NAMALWA (cell line): ENCODE results near the gene RNF144A.
A peak's percentile ranks its signal among the peaks of the same experiment; 100 is the strongest.
"Not testable (repeated sequence)": the region's sequence is repeated elsewhere in the genome, so short reads cannot be mapped to it uniquely, and the experiment has no call there.

Source experiments
- DNase-seq: peaks from one replicate; pipeline ENCODE4 v3.0.0-alpha.2; 2015; ENCODE audit warnings: low spot score

RNF144A gene

GRCh38 chr2:6917071-6917760 is at the start of gene RNF144A:
TSS of gene RNF144A (plus strand) at chr2:6917412. CDS start at chr2:6996927, 79,515 bp downstream.
- peak; percentile 60 for DNase-seq

- DNase-seq: peak; percentile 21
These were observed 44.8 kb upstream of the RNF144A start for GRCh38 chr2:6872394-6872793.

GRCh38 chr2:6874032-6874431 is 43.2 kb upstream of the RNF144A start:
- DNase-seq: no peak

- no peak for DNase-seq
These were observed 40.9 kb upstream of the RNF144A start for GRCh38 chr2:6876309-6876708.

- DNase-seq: peak; percentile 34
These were observed 39.6 kb upstream of the RNF144A start, which contains the start of gene RSAD2 for GRCh38 chr2:6877402-6878304. TSS of gene RSAD2 (plus strand) at chr2:6877777. CDS start at chr2:6877801, 24 bp downstream.

GRCh38 chr2:6878549-6878948 is 38.7 kb upstream of the RNF144A start:
- no peak for DNase-seq

- no peak for DNase-seq
These were observed 38.2 kb upstream of the RNF144A start for GRCh38 chr2:6879011-6879410.

- DNase-seq: no peak
These were observed 36.9 kb upstream of the RNF144A start for GRCh38 chr2:6880200-6880733.

- no peak for DNase-seq
These were observed 36.2 kb upstream of the RNF144A start for GRCh38 chr2:6881046-6881445.

GRCh38 chr2:6881516-6881915 is 35.7 kb upstream of the RNF144A start:
- DNase-seq: no peak

- DNase-seq: no peak
These were observed 33.6 kb upstream of the RNF144A start for GRCh38 chr2:6883448-6884122.

GRCh38 chr2:6885551-6885950 is 31.7 kb upstream of the RNF144A start:
- no peak for DNase-seq

GRCh38 chr2:6885968-6886367 is 31.2 kb upstream of the RNF144A start:
- DNase-seq: no peak

- no peak for DNase-seq
These were observed 29.4 kb upstream of the RNF144A start for GRCh38 chr2:6887751-6888192.

- no peak for DNase-seq
These were observed 28.5 kb upstream of the RNF144A start for GRCh38 chr2:6888724-6889123.

- DNase-seq: no peak
These were observed 23.2 kb upstream of the RNF144A start for GRCh38 chr2:6893876-6894482.

- DNase-seq: peak; percentile 57
These were observed 20.1 kb upstream of the RNF144A start for GRCh38 chr2:6896930-6897759.

- not testable (repeated sequence) for DNase-seq
These were observed 14.6 kb upstream of the RNF144A start for GRCh38 chr2:6902581-6902980.

- DNase-seq: no peak
These were observed 11.5 kb upstream of the RNF144A start for GRCh38 chr2:6905668-6906067.

GRCh38 chr2:6906165-6906741 is 11.0 kb upstream of the RNF144A start:
- no peak for DNase-seq
